H1 (cell line): ENCODE data around the gene ZBTB22. TPM values are rescaled to one million over a fixed set of nuclear protein-coding genes. Genes with fewer than 3 reads are reported as not detected.
A peak's percentile ranks its signal among the peaks of the same experiment; 100 is the strongest.

Source experiments
- ASH2L ChIP-seq: fragments of 200-600, 300-600 bp; sonication (generic); IDR thresholded peaks from one replicate; pipeline ENCODE4 v1.7.1; 2017; ENCODE audit warnings: low read length
- ATF2 ChIP-seq: IDR thresholded peaks from 2 replicates; pipeline ENCODE4 v1.6.1; 2012; ENCODE audit warnings: low read length, inconsistent platforms
- BRCA1 ChIP-seq: IDR thresholded peaks from 2 replicates; pipeline ENCODE4 v1.6.1; 2012; ENCODE audit warnings: low read depth, low read length, improper control_type of control experiment
- CEBPB ChIP-seq: IDR thresholded peaks from 2 replicates; pipeline ENCODE4 v1.6.1; 2012; ENCODE audit warnings: low read depth, low read length
- CREB1 ChIP-seq: IDR thresholded peaks from 2 replicates; pipeline ENCODE4 v1.6.1; 2012; ENCODE audit warnings: inconsistent platforms
- CTBP2 ChIP-seq: IDR thresholded peaks from 2 replicates; pipeline ENCODE4 v1.7.0; 2011; ENCODE audit warnings: borderline replicate concordance, mild to moderate bottlenecking, moderate library complexity, mixed read lengths, low read length; ENCODE audit not compliant: insufficient read depth, insufficient read length
- CTCF ChIP-seq, 3 experiments: IDR thresholded peaks; 1 replicate in 2 of 3; 2 replicates in 1 of 3; pipeline versions ENCODE4 v1.5.1 to v1.6.1; 2011; ENCODE audit warnings: low read length in 3 of 3, mild to moderate bottlenecking in 3 of 3, inconsistent platforms in 2 of 3, low read depth in 1 of 3, moderate library complexity in 1 of 3; ENCODE audit not compliant: insufficient read depth in 1 of 3; ENCODE audit errors: control extremely low read depth in 1 of 3
- FOSL1 ChIP-seq: IDR thresholded peaks from 2 replicates; pipeline ENCODE4 v1.6.1; 2011; ENCODE audit warnings: mild to moderate bottlenecking, low read depth, low read length, moderate library complexity; ENCODE audit not compliant: insufficient read depth
- GTF2F1 ChIP-seq: IDR thresholded peaks from 2 replicates; pipeline ENCODE4 v1.6.1; 2012; ENCODE audit warnings: low read depth, low read length, improper control_type of control experiment, borderline replicate concordance
- JUND ChIP-seq: IDR thresholded peaks from 2 replicates; pipeline ENCODE4 v1.6.1; 2011; ENCODE audit warnings: mild to moderate bottlenecking, improper control_type of control experiment, low read length
- KDM1A ChIP-seq: fragments of 200-600, 300-600 bp; sonication (generic); IDR thresholded peaks from 2 replicates; pipeline ENCODE4 v1.7.1; 2016; ENCODE audit warnings: mild to moderate bottlenecking, low read length, borderline replicate concordance
- MAX ChIP-seq: IDR thresholded peaks from 2 replicates; pipeline ENCODE4 v1.6.1; 2012; ENCODE audit warnings: inconsistent platforms
- NANOG ChIP-seq: IDR thresholded peaks from 2 replicates; pipeline ENCODE4 v1.6.1; 2011; ENCODE audit warnings: low read length, low read depth, mild to moderate bottlenecking, inconsistent platforms; ENCODE audit not compliant: insufficient read depth, poor library complexity, severe bottlenecking
- POLR2AphosphoS5 ChIP-seq: IDR thresholded peaks from 2 replicates; pipeline ENCODE4 v1.6.1; 2011; ENCODE audit warnings: low read depth, low read length
- SP4 ChIP-seq: IDR thresholded peaks from 2 replicates; pipeline ENCODE4 v1.6.1; 2012; ENCODE audit warnings: low read length, inconsistent platforms
- SRF ChIP-seq: IDR thresholded peaks from 2 replicates; pipeline ENCODE4 v1.6.1; 2011; ENCODE audit warnings: mild to moderate bottlenecking, low read depth, low read length, moderate library complexity
- SUZ12 ChIP-seq: fragments of 200-600 bp; sonication (generic); IDR thresholded peaks from 2 replicates; pipeline ENCODE4 v1.6.1; 2012; ENCODE audit warnings: mild to moderate bottlenecking, inconsistent platforms, low read length, moderate library complexity, mixed read lengths
- ZNF274 ChIP-seq: IDR thresholded peaks from 2 replicates; pipeline ENCODE4 v1.7.0; 2012; ENCODE audit warnings: low read length, borderline replicate concordance; ENCODE audit errors: extremely low read depth
- polyA plus RNA-seq, 7 experiments: library from polyadenylated mRNA; depleted of rRNA in 3 of 7; stranded (reverse) in 5 of 7; unstranded in 2 of 7; fragments of >200 nt in 5 of 7; fragments of 200-250 nt in 2 of 7; gene quantifications; 1 replicate in 5 of 7; 2 replicates in 1 of 7; 4 replicates in 1 of 7; pipeline versions ENCODE4 v1.2.1 to v1.2.3, GENCODE V29; 2011 to 2013; ENCODE audit warnings: missing spikeins in 2 of 7, mixed read lengths in 2 of 7
- total RNA-seq: library from RNA; stranded (reverse); fragmentation: NEBNext Ultra II Directional; extraction: Animal tissue kit (Norgen Biotek cat#: 25700); gene quantifications from 2 replicates; pipeline ENCODE4 v1.2.1, GENCODE V29; 2021
- TF ChIP-seq, protein P1 (sequence below): IDR thresholded peaks from 2 replicates; pipeline ENCODE4 v1.6.1; 2011; ENCODE audit warnings: low read depth, mild to moderate bottlenecking, low read length; ENCODE audit not compliant: insufficient read depth

The ZBTB22 gene
- total and polyA plus RNA-seq, 2 of the 8 experiments (the other 6 are each of a cell fraction or from before 2014, with no cell fraction given): 7.4 to 9.9 TPM

GRCh38 chr6:33276864-33277662, 40.5 kb downstream of the ZBTB22 start, which contains the start of gene B3GALT4 (continued):
- TF ChIP-seq CEBPB: no peak
- TF ChIP-seq CREB1: no peak; the same call in none of the 2 replicates
- TF ChIP-seq BRCA1: no peak
- peak; percentile 46 for TF ChIP-seq CTBP2
- TF ChIP-seq NANOG: peak; percentile 16
- TF ChIP-seq SRF: no peak
- TF ChIP-seq JUND: no peak
- no peak for TF ChIP-seq KDM1A
- TF ChIP-seq SUZ12: no peak
- TF ChIP-seq ZNF274: no peak
- TF ChIP-seq CTCF (IDR thresholded peaks at IDR 0.05; ENCODE audit: control extremely low read depth in 1 of 3, insufficient read depth in 1 of 3, low read depth in 1 of 3, low read length in 3 of 3): peak in 2 of 3 experiments; percentile 40 to 62; a peak in 2 of 4 replicates
- 0 out of 2 replicates have a peak, but pooled peaks have one; percentile 59 for TF ChIP-seq FOSL1
- TF ChIP-seq POLR2AphosphoS5: peak; percentile 90
- TF ChIP-seq GTF2F1: no peak
- TF ChIP-seq ASH2L: peak; percentile 84
- TF ChIP-seq, protein P1, sequence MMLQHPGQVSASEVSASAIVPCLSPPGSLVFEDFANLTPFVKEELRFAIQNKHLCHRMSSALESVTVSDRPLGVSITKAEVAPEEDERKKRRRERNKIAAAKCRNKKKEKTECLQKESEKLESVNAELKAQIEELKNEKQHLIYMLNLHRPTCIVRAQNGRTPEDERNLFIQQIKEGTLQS: no peak
- peak; percentile 75 for TF ChIP-seq MAX
- TF ChIP-seq ATF2: peak; percentile 58; the same call in 1 of the 2 replicates
- no peak for TF ChIP-seq SP4
